Mesodermal cell (in vitro differentiated cells): ENCODE results near the gene SLC11A2.

Experiments used
- H3K27ac ChIP-seq: 2 replicates; pipeline ENCODE4 v1.7.0; 2013; ENCODE audit warnings: mild to moderate bottlenecking, low read depth, low read length, moderate library complexity; ENCODE audit not compliant: severe bottlenecking
- H3K36me3 ChIP-seq: 2 replicates; pipeline ENCODE4 v1.7.1; 2013; ENCODE audit warnings: mild to moderate bottlenecking, low read length, moderate library complexity; ENCODE audit not compliant: control insufficient read depth, insufficient read depth
- H3K4me1 ChIP-seq: one replicate; pipeline ENCODE4 v1.7.1; 2013; ENCODE audit warnings: mild to moderate bottlenecking, low read length; ENCODE audit not compliant: insufficient read depth, control insufficient read depth, poor library complexity, severe bottlenecking
- H3K4me3 ChIP-seq: 2 replicates; pipeline ENCODE4 v1.7.0; 2013; ENCODE audit warnings: low read length, control low read depth, mild to moderate bottlenecking; ENCODE audit not compliant: insufficient read depth, poor library complexity, severe bottlenecking; ENCODE audit errors: extremely low read depth
- H3K9me3 ChIP-seq: 2 replicates; pipeline ENCODE4 v1.7.1; 2013; ENCODE audit warnings: mild to moderate bottlenecking, low read length, moderate library complexity; ENCODE audit not compliant: control insufficient read depth
- WGBS, 2 experiments: methylation state at CpG; one replicate each; pipeline ENCODE4 v1.1.5; 2013; ENCODE audit warnings: missing lambda C conversion rate in 2 of 2; ENCODE audit not compliant: insufficient coverage in 2 of 2; 5-methylcytosine and 5-hydroxymethylcytosine counted together

SLC11A2 gene

GRCh38 chr12:50991291-50991690 lies 34.9 kb downstream of the SLC11A2 start:
- Histone ChIP-seq H3K4me3 (no peak overlapping the region), H3K9me3 (no peaks in the 10 kb centered on the region), H3K27ac (no peak overlapping the region), H3K4me1 (no peaks in the 10 kb centered on the region), H3K36me3 (peaks cover 84% of the 10 kb centered on the region)
- WGBS, 2 experiments, result 90 to 97% methylated on average over 2 to 3 of the region's 6 CpGs

DNA sequence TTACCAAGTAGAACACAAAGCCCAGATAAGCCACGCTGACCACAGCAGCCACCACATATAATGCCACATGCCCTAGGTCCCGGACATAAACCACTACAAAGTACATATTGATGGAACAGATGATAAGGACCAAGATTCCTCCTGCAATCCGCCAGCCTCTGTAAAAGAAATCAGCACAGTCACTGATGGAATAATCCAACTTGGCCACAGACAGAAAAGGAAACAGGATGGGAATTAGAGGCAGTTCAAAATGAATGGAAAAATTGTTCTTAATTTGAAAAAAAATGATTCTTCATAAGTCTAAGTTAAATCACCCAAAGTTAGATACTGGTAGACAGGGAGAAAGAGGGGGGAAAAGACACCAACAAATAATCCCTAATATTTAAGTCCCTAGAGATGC lies 35.4 kb downstream of the SLC11A2 start:
- Histone ChIP-seq H3K9me3 (no peaks in the 10 kb centered on the region), H3K4me3 (no peak overlapping the region), H3K36me3 (peaks cover 81% of the 10 kb centered on the region), H3K27ac (no peak overlapping the region), H3K4me1 (no peaks in the 10 kb centered on the region)
- 96% methylated on average over 3 of the region's 3 CpGs; no CpG with 5 or more reads in 1 of the 2 experiments for WGBS, 2 experiments

DNA sequence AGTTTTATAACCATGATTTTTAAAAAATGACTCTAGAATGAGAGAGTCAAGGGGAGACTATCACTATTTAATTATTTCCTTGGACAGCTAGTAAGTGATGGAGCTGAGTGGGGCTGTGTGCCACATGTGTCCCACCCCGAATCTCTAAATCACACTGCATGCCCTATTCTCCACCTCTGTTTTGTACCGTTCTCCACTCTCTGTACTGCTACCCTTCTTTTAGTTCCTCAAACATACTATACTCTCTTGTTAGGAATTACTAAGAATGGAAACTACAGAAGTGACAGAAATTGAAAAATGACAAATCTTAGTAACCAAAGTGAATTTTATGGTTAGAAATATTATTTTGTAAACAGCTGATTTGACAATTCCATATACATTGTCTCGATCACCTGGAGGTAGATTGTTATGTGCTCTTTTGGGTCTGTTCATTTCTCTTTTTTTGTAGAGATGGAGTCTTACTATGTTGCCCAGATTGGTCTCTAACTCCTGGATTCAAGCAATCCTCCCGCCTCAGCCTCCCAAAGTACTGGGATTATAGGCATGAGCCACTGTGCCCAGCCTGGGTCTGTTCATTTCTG lies 35.9 kb downstream of the SLC11A2 start:
- H3K4me3 ChIP-seq, result no peak overlapping the region
- peaks cover under 1% of the 10 kb centered on the region for H3K4me1 ChIP-seq
- WGBS, 2 experiments, result 84 to 100% methylated on average over 1 to 2 of the region's 4 CpGs
- H3K27ac ChIP-seq, result no peak overlapping the region
- H3K9me3 ChIP-seq, result no peaks in the 10 kb centered on the region
- H3K36me3 ChIP-seq, result peaks cover 76% of the 10 kb centered on the region

- H3K4me1 ChIP-seq, result peaks cover 8% of the 10 kb centered on the region
- no peak overlapping the region for H3K27ac ChIP-seq
- no peak overlapping the region for H3K4me3 ChIP-seq
- no peaks in the 10 kb centered on the region for H3K9me3 ChIP-seq
- 96 to 100% methylated on average over 2 to 3 of the region's 5 CpGs for WGBS, 2 experiments
- H3K36me3 ChIP-seq, result peaks cover 64% of the 10 kb centered on the region
Observed at GRCh38 chr12:50988871-50989270, 37.3 kb downstream of the SLC11A2 start.

DNA sequence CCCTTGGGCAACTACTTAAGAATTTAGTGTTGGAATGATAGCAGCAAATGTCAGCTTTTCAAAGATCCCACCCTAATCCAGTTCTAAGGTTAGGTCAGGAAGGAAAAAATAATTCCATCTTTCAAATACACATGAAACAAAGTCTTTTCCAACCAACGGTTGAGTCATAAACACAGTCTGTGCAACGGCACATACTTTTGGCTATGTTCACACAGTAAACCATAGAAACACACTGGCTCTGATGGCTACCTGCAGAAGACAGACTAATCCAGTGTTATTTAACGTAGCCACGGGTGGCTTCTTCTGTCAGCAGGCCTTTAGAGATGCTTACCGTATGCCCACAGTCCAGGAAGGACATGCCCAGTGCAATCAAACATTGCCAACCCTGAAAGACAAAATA lies 38.1 kb downstream of the SLC11A2 start:
- Histone ChIP-seq H3K27ac (no peak overlapping the region), H3K4me3 (no peak overlapping the region), H3K4me1 (peaks cover 8% of the 10 kb centered on the region), H3K9me3 (no peaks in the 10 kb centered on the region), H3K36me3 (peaks cover 56% of the 10 kb centered on the region)
- 90 to 97% methylated on average over 5 of the region's 5 CpGs for WGBS, 2 experiments

- Histone ChIP-seq H3K36me3 (peaks cover 47% of the 10 kb centered on the region), H3K4me3 (no peak overlapping the region)
- 59 to 70% methylated on average over 6 of the region's 8 CpGs for WGBS, 2 experiments
Observed at GRCh38 chr12:50986966-50987737, 39.0 kb downstream of the SLC11A2 start.

GRCh38 chr12:50985322-50985721 lies 40.9 kb downstream of the SLC11A2 start:
- peaks cover 28% of the 10 kb centered on the region for H3K36me3 ChIP-seq
- H3K27ac ChIP-seq, result peak overlapping the region; percentile 78
- no peaks in the 10 kb centered on the region for H3K9me3 ChIP-seq
- no peak overlapping the region for H3K4me3 ChIP-seq
- H3K4me1 ChIP-seq, result peaks cover 8% of the 10 kb centered on the region

More at GRCh38 chr12:50986966-50987737, 39.0 kb downstream of the SLC11A2 start:
- Histone ChIP-seq H3K27ac (peak overlapping the region; percentile 52), H3K4me1 (peaks cover 8% of the 10 kb centered on the region), H3K9me3 (no peaks in the 10 kb centered on the region)

DNA sequence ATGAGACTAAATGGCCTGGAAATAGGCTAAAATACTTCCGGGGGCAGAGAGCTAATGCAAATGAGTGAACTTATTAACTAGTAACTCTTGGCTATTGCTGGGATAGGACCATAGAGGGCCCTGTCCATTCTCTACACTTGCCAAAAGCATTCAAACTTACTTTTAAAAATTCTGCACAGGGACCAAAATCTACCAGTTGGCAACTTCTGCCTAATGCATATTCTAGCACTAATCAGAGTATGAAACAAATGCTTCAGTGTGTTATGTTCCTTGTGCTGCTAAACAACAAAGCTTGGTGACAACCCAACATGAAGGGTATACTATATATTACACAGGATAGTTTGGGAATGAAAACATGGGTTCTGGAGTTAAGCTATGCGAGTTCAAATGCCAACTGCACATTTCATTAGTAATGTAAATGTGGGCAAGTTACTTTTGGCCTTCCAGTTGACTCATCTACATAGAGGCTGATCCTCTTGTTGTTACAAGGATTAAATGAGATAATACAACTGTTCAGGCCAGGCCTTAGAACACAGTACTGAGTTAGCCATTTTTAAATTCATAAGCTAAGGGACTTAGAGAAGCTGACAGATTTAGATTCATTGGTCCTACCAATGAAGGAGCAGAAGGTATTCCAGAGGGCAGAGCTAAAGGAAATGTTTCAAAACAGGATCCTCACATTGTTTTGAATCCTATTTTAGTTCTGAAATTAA lies 41.4 kb downstream of the SLC11A2 start:
- WGBS, 2 experiments, result 0% methylated on average over 1 of the region's 2 CpGs; no CpG with 5 or more reads in 1 of the 2 experiments
- peak overlapping the region; percentile 78 for H3K27ac ChIP-seq
- H3K36me3 ChIP-seq, result peaks cover 25% of the 10 kb centered on the region
- H3K9me3 ChIP-seq, result no peaks in the 10 kb centered on the region
- no peak overlapping the region for H3K4me3 ChIP-seq
- H3K4me1 ChIP-seq, result peaks cover 8% of the 10 kb centered on the region

GRCh38 chr12:50981319-50982239 lies 44.6 kb downstream of the SLC11A2 start:
- H3K9me3 ChIP-seq, result no peaks in the 10 kb centered on the region
- H3K27ac ChIP-seq, result no peak overlapping the region
- H3K36me3 ChIP-seq, result peaks cover 5% of the 10 kb centered on the region
- H3K4me3 ChIP-seq, result no peak overlapping the region
- H3K4me1 ChIP-seq, result peaks cover 8% of the 10 kb centered on the region
- WGBS, 2 experiments, result 80 to 100% methylated on average over 1 to 2 of the region's 6 CpGs

GRCh38 chr12:50980545-50980944 lies 45.6 kb downstream of the SLC11A2 start:
- WGBS, 2 experiments, result no CpG with 5 or more reads among the region's 2 CpGs
- H3K4me1 ChIP-seq, result peaks cover 8% of the 10 kb centered on the region
- no peak overlapping the region for H3K4me3 ChIP-seq
- no peaks in the 10 kb centered on the region for H3K36me3 ChIP-seq
- H3K9me3 ChIP-seq, result no peaks in the 10 kb centered on the region
- no peak overlapping the region for H3K27ac ChIP-seq
